ENCODE results near the gene FGD6.

GRCh38 chr12:95147866-95148265 lies 69.4 kb downstream of the FGD6 start:
- TF ChIP-seq CTCF (IDR thresholded peaks at IDR 0.05) (no peak), SIN3A (IDR thresholded peaks at IDR 0.05; ENCODE audit: borderline replicate concordance, insufficient read depth, low read depth, low read length) (no peak), POLR2AphosphoS5 (IDR thresholded peaks at IDR 0.05; ENCODE audit: low read depth, low read length) (no peak), TCF7L2 (IDR thresholded peaks at IDR 0.05; ENCODE audit: low read depth, low read length) (no peak)
- TF ChIP-seq, protein P1, sequence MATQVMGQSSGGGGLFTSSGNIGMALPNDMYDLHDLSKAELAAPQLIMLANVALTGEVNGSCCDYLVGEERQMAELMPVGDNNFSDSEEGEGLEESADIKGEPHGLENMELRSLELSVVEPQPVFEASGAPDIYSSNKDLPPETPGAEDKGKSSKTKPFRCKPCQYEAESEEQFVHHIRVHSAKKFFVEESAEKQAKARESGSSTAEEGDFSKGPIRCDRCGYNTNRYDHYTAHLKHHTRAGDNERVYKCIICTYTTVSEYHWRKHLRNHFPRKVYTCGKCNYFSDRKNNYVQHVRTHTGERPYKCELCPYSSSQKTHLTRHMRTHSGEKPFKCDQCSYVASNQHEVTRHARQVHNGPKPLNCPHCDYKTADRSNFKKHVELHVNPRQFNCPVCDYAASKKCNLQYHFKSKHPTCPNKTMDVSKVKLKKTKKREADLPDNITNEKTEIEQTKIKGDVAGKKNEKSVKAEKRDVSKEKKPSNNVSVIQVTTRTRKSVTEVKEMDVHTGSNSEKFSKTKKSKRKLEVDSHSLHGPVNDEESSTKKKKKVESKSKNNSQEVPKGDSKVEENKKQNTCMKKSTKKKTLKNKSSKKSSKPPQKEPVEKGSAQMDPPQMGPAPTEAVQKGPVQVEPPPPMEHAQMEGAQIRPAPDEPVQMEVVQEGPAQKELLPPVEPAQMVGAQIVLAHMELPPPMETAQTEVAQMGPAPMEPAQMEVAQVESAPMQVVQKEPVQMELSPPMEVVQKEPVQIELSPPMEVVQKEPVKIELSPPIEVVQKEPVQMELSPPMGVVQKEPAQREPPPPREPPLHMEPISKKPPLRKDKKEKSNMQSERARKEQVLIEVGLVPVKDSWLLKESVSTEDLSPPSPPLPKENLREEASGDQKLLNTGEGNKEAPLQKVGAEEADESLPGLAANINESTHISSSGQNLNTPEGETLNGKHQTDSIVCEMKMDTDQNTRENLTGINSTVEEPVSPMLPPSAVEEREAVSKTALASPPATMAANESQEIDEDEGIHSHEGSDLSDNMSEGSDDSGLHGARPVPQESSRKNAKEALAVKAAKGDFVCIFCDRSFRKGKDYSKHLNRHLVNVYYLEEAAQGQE (IDR thresholded peaks at IDR 0.05; ENCODE audit: insufficient read depth in 1 of 2, low read depth in 2 of 2, low read length in 1 of 2): no peak

All from Panc1 (cell line).